ENCODE measurements around the gene ALDOB. TPM values are rescaled to one million over a fixed set of nuclear protein-coding genes. Genes with fewer than 3 reads are reported as not detected.

ALDOB gene
- polyA plus RNA-seq, 1 donor from 2014 or later, result not detected

GRCh38 chr9:101442736-101443135, 7.2 kb upstream of the ALDOB start:
- Histone ChIP-seq H3K4me3 (ENCODE audit: low read length) (no peak overlapping the region), H3K9ac (ENCODE audit: low read length) (no peak overlapping the region), H4K20me1 (ENCODE audit: insufficient read depth) (no peaks in the 10 kb centered on the region), H2AFZ (ENCODE audit: low read depth, low read length) (no peak overlapping the region), H3K36me3 (ENCODE audit: insufficient read depth, low read length) (no peaks in the 10 kb centered on the region), H3F3A (ENCODE audit: insufficient read depth, low read length, poor library complexity, severe bottlenecking) (no peaks in the 10 kb centered on the region), H3K9me3 (ENCODE audit: low read length) (no peaks in the 10 kb centered on the region), H3K4me2 (ENCODE audit: low read length) (no peak overlapping the region), H3K27ac (ENCODE audit: low read length) (no peak overlapping the region), H3K27me3 (ENCODE audit: insufficient read depth, low read depth, low read length) (no peaks in the 10 kb centered on the region), H3K9me2 (ENCODE audit: insufficient read depth, low read length) (no peaks in the 10 kb centered on the region), H3K79me2 (replicated peaks; ENCODE audit: insufficient read depth, low read length) (no peaks in the 10 kb centered on the region)
- TF ChIP-seq RAD21 (conservative IDR thresholded peaks at IDR 0.05) (no peak), EZH2 (IDR thresholded peaks at IDR 0.05; ENCODE audit: borderline replicate concordance, insufficient read depth, low read length, poor library complexity, severe bottlenecking) (no peak), REST (IDR thresholded peaks at IDR 0.05; ENCODE audit: borderline replicate concordance) (no peak), TAF1 (IDR thresholded peaks at IDR 0.05; ENCODE audit: low read depth) (no peak), POLR2AphosphoS5 (IDR thresholded peaks at IDR 0.05) (no peak), CTCF (IDR thresholded peaks at IDR 0.05; ENCODE audit: poor library complexity, severe bottlenecking) (no peak), SMC3 (conservative IDR thresholded peaks at IDR 0.05; ENCODE audit: poor library complexity) (no peak), EP300 (conservative IDR thresholded peaks at IDR 0.05; ENCODE audit: poor library complexity, severe bottlenecking) (no peak), MXI1 (conservative IDR thresholded peaks at IDR 0.05; ENCODE audit: poor library complexity, severe bottlenecking) (no peak)

- TF ChIP-seq EZH2 (IDR thresholded peaks at IDR 0.05; ENCODE audit: borderline replicate concordance, insufficient read depth, low read length, poor library complexity, severe bottlenecking) (no peak), CTCF (IDR thresholded peaks at IDR 0.05; ENCODE audit: poor library complexity, severe bottlenecking) (no peak), SMC3 (conservative IDR thresholded peaks at IDR 0.05; ENCODE audit: poor library complexity) (no peak), REST (IDR thresholded peaks at IDR 0.05; ENCODE audit: borderline replicate concordance) (no peak), TAF1 (IDR thresholded peaks at IDR 0.05; ENCODE audit: low read depth) (no peak), MXI1 (conservative IDR thresholded peaks at IDR 0.05; ENCODE audit: poor library complexity, severe bottlenecking) (no peak), POLR2AphosphoS5 (IDR thresholded peaks at IDR 0.05) (no peak), EP300 (conservative IDR thresholded peaks at IDR 0.05; ENCODE audit: poor library complexity, severe bottlenecking) (no peak), RAD21 (conservative IDR thresholded peaks at IDR 0.05) (no peak)
- H3K9me2 ChIP-seq (ENCODE audit: insufficient read depth, low read length), result no peaks in the 10 kb centered on the region
- no peak overlapping the region for H3K27ac ChIP-seq (ENCODE audit: low read length)
- H3K4me2 ChIP-seq (ENCODE audit: low read length), result no peak overlapping the region
- H3K4me3 ChIP-seq (ENCODE audit: low read length), result no peak overlapping the region
- no peaks in the 10 kb centered on the region for H4K20me1 ChIP-seq (ENCODE audit: insufficient read depth)
- H3F3A ChIP-seq (ENCODE audit: insufficient read depth, low read length, poor library complexity, severe bottlenecking), result no peaks in the 10 kb centered on the region
- H2AFZ ChIP-seq (ENCODE audit: low read depth, low read length), result no peak overlapping the region
- H3K36me3 ChIP-seq (ENCODE audit: insufficient read depth, low read length), result no peaks in the 10 kb centered on the region
- H3K9ac ChIP-seq (ENCODE audit: low read length), result no peak overlapping the region
- H3K79me2 ChIP-seq (replicated peaks; ENCODE audit: insufficient read depth, low read length), result no peaks in the 10 kb centered on the region
- H3K27me3 ChIP-seq (ENCODE audit: insufficient read depth, low read depth, low read length), result no peaks in the 10 kb centered on the region
- no peaks in the 10 kb centered on the region for H3K9me3 ChIP-seq (ENCODE audit: low read length)
Observed at GRCh38 chr9:101442318-101442717, 6.7 kb upstream of the ALDOB start.

Data from neural cell (in vitro differentiated cells).